Stimulated activated CD4-positive, alpha-beta T cell treated with anti-CD3 and anti-CD28 coated beads, Interleukin-4, amount 100 ng/mL, for 24 hours (primary cell): ENCODE results near the gene MAP3K13.
"Not testable (repeated sequence)": the region's sequence is repeated elsewhere in the genome, so short reads cannot be mapped to it uniquely, and the experiment has no call there.

Source experiments
- DNase-seq: peaks from one replicate; pipeline ENCODE4 v3.0.0-alpha.2; 2020

The MAP3K13 gene

GRCh38 chr3:185399737-185400667 is 37.1 kb downstream of the MAP3K13 start:
- no peak for DNase-seq

- no peak for DNase-seq
These were observed 37.9 kb downstream of the MAP3K13 start for GRCh38 chr3:185400866-185401265.

- DNase-seq, result no peak
These were observed 38.5 kb downstream of the MAP3K13 start for GRCh38 chr3:185401319-185401955.

- no peak for DNase-seq
These were observed 39.6 kb downstream of the MAP3K13 start for GRCh38 chr3:185402561-185402960.

GRCh38 chr3:185403002-185403401 is 40.1 kb downstream of the MAP3K13 start:
- DNase-seq, result no peak

GRCh38 chr3:185405243-185405642 is 42.3 kb downstream of the MAP3K13 start:
- no peak for DNase-seq

GRCh38 chr3:185405664-185406063 is 42.7 kb downstream of the MAP3K13 start:
- DNase-seq, result no peak

- DNase-seq, result no peak
These were observed 43.2 kb downstream of the MAP3K13 start for GRCh38 chr3:185406121-185406620.

- no peak for DNase-seq
These were observed 47.0 kb downstream of the MAP3K13 start for GRCh38 chr3:185409957-185410356.

- DNase-seq, result no peak
These were observed 48.2 kb downstream of the MAP3K13 start for GRCh38 chr3:185411133-185411532.

GRCh38 chr3:185416513-185416912 is 53.6 kb downstream of the MAP3K13 start:
- DNase-seq, result no peak

GRCh38 chr3:185418561-185418977 is 55.6 kb downstream of the MAP3K13 start:
- not testable (repeated sequence) for DNase-seq

GRCh38 chr3:185420762-185421161 is 57.8 kb downstream of the MAP3K13 start:
- DNase-seq, result no peak

- DNase-seq, result no peak
These were observed 58.8 kb downstream of the MAP3K13 start for GRCh38 chr3:185421577-185422232.

GRCh38 chr3:185422677-185423076 is 59.7 kb downstream of the MAP3K13 start:
- no peak for DNase-seq

GRCh38 chr3:185423178-185423577 is 60.2 kb downstream of the MAP3K13 start:
- DNase-seq, result no peak

- no peak for DNase-seq
These were observed 61.5 kb downstream of the MAP3K13 start for GRCh38 chr3:185424435-185424834.

- DNase-seq, result no peak
These were observed 67.4 kb downstream of the MAP3K13 start for GRCh38 chr3:185430375-185430774.

GRCh38 chr3:185439745-185440466 is 77.0 kb downstream of the MAP3K13 start:
- no peak for DNase-seq

- no peak for DNase-seq
These were observed 79.1 kb downstream of the MAP3K13 start for GRCh38 chr3:185442031-185442430.

- no peak for DNase-seq
These were observed 81.4 kb downstream of the MAP3K13 start for GRCh38 chr3:185444329-185444728.

GRCh38 chr3:185448107-185448506 is 85.2 kb downstream of the MAP3K13 start:
- DNase-seq, result no peak

- DNase-seq, result not testable (repeated sequence)
These were observed 88.5 kb downstream of the MAP3K13 start for GRCh38 chr3:185451432-185451831.
